Measurements from ENCODE around the gene INPP4A. TPM values are rescaled to one million over a fixed set of nuclear protein-coding genes. Genes with fewer than 3 reads are reported as not detected.
A peak's percentile ranks its signal among the peaks of the same experiment; 100 is the strongest.

The INPP4A gene
- total and polyA plus RNA-seq, 2 of the 13 experiments (the other 11 are each of a cell fraction or from before 2014, with no cell fraction given) = 10.1 to 10.9 TPM

GRCh38 chr2:98444436-98445176 lies at the start of gene INPP4A (continued):
- TF ChIP-seq RERE (CRISPR knock-in tag; IDR thresholded peaks at IDR 0.05; ENCODE audit: low read depth) (no peak), ZNF589 (CRISPR knock-in tag; conservative IDR thresholded peaks at IDR 0.05) (no peak), NFRKB (IDR thresholded peaks at IDR 0.05) (no peak), SUZ12 (IDR thresholded peaks at IDR 0.05; ENCODE audit: low read depth, low read length) (no peak), ZBTB4 (CRISPR knock-in tag; IDR thresholded peaks at IDR 0.05; ENCODE audit: borderline replicate concordance) (peak; percentile 50; the same call in 1 of the 2 replicates), NCOR1 (IDR thresholded peaks at IDR 0.05; ENCODE audit: borderline replicate concordance, low read length) (no peak), MTERF4 (CRISPR knock-in tag; IDR thresholded peaks at IDR 0.05) (no peak), NBN (conservative IDR thresholded peaks at IDR 0.05) (no peak), ZNF720 (CRISPR knock-in tag; IDR thresholded peaks at IDR 0.05) (no peak), SAP130 (CRISPR knock-in tag; IDR thresholded peaks at IDR 0.05; ENCODE audit: low read depth) (peak; percentile 72), POLR2A (IDR thresholded peaks at IDR 0.05; ENCODE audit: insufficient read depth in 1 of 2, low read depth in 2 of 2, low read length in 2 of 2) (peak in 1 of 2 experiments; percentile 88; a peak in 2 of 4 replicates), ZNF362 (CRISPR knock-in tag; IDR thresholded peaks at IDR 0.05; ENCODE audit: borderline replicate concordance) (no peak), CERS6 (CRISPR knock-in tag; IDR thresholded peaks at IDR 0.05) (no peak), ATAD3A (CRISPR knock-in tag; IDR thresholded peaks at IDR 0.05) (no peak), PCBP1 (IDR thresholded peaks at IDR 0.05; ENCODE audit: borderline replicate concordance, low read depth, low read length) (no peak), CHCHD3 (CRISPR knock-in tag; IDR thresholded peaks at IDR 0.05) (no peak), U2AF1 (optimal IDR thresholded peaks at IDR 0.05; ENCODE audit: low read depth, low read length) (no peak), ZSCAN29 (CRISPR knock-in tag; conservative IDR thresholded peaks at IDR 0.05) (no peak), TEAD2 (CRISPR knock-in tag; IDR thresholded peaks at IDR 0.05) (no peak)
